H9 (cell line): ENCODE data around the gene GLRX3. TPM values are rescaled to one million over a fixed set of nuclear protein-coding genes. Genes with fewer than 3 reads are reported as not detected.

Source experiments
- DNase-seq: peaks from one replicate; pipeline ENCODE4 v3.0.0-alpha.2; 2017
- H2AFZ ChIP-seq: one replicate; pipeline ENCODE4 v1.6.1; 2013; ENCODE audit warnings: mild to moderate bottlenecking, low read length, control low read depth, moderate library complexity
- H2AK5ac ChIP-seq: 2 replicates; pipeline ENCODE4 v1.6.1; 2013; ENCODE audit warnings: low read length, control low read depth, mixed read lengths; ENCODE audit not compliant: insufficient read length
- H2BK120ac ChIP-seq: one replicate; pipeline ENCODE4 v1.6.1; 2013; ENCODE audit warnings: low read depth, mild to moderate bottlenecking, low read length, control low read depth, inconsistent platforms; ENCODE audit not compliant: poor library complexity, severe bottlenecking
- H2BK12ac ChIP-seq: 2 replicates; pipeline ENCODE4 v1.6.1; 2013; ENCODE audit warnings: low read length, control low read depth, mixed read lengths, low read depth; ENCODE audit not compliant: insufficient read length
- H2BK15ac ChIP-seq: 2 replicates; pipeline ENCODE4 v1.6.1; 2013; ENCODE audit warnings: low read depth, low read length, control low read depth
- H2BK20ac ChIP-seq: one replicate; pipeline ENCODE4 v1.6.1; 2013; ENCODE audit warnings: low read depth, mild to moderate bottlenecking, low read length, control low read depth, inconsistent platforms; ENCODE audit not compliant: poor library complexity, severe bottlenecking
- H2BK5ac ChIP-seq: 2 replicates; pipeline ENCODE4 v1.6.1; 2013; ENCODE audit warnings: low read length, control low read depth, mixed read lengths; ENCODE audit not compliant: insufficient read length
- H3K14ac ChIP-seq: 2 replicates; pipeline ENCODE4 v1.6.1; 2013; ENCODE audit warnings: low read length, control low read depth; ENCODE audit not compliant: insufficient read depth
- H3K18ac ChIP-seq: 2 replicates; pipeline ENCODE4 v1.6.1; 2013; ENCODE audit warnings: low read depth, mild to moderate bottlenecking, mixed read lengths, low read length, control low read depth; ENCODE audit not compliant: insufficient read length
- H3K23ac ChIP-seq: 2 replicates; pipeline ENCODE4 v1.6.1; 2013; ENCODE audit warnings: low read length, control low read depth, mixed read lengths, low read depth; ENCODE audit not compliant: insufficient read length
- H3K23me2 ChIP-seq: 2 replicates; pipeline ENCODE4 v1.6.1; 2013; ENCODE audit warnings: low read depth, mild to moderate bottlenecking, mixed read lengths, low read length, control low read depth; ENCODE audit not compliant: insufficient read length, poor library complexity, severe bottlenecking
- H3K27ac ChIP-seq: 2 replicates; pipeline ENCODE4 v1.5.1; 2013; ENCODE audit warnings: low read length, control low read depth, mixed read lengths, low read depth; ENCODE audit not compliant: insufficient read length
- H3K27me3 ChIP-seq: 2 replicates; pipeline ENCODE4 v1.6.1; 2013; ENCODE audit warnings: low read length, control low read depth, inconsistent platforms; ENCODE audit not compliant: insufficient read depth
- H3K4ac ChIP-seq: 2 replicates; pipeline ENCODE4 v1.6.1; 2013; ENCODE audit warnings: low read depth, mild to moderate bottlenecking, control low read depth, inconsistent platforms, low read length, moderate library complexity
- H3K4me1 ChIP-seq: 2 replicates; pipeline ENCODE4 v1.6.1; 2013; ENCODE audit warnings: low read length, control low read depth, inconsistent platforms; ENCODE audit not compliant: insufficient read depth
- H3K4me2 ChIP-seq: 2 replicates; pipeline ENCODE4 v1.6.1; 2013; ENCODE audit warnings: low read length, control low read depth, mixed read lengths; ENCODE audit not compliant: insufficient read length, insufficient read depth
- H3K56ac ChIP-seq: 2 replicates; pipeline ENCODE4 v1.6.1; 2013; ENCODE audit warnings: low read depth, mild to moderate bottlenecking, mixed read lengths, low read length, control low read depth; ENCODE audit not compliant: insufficient read length
- H3K79me1 ChIP-seq: 2 replicates; pipeline ENCODE4 v1.6.1; 2013; ENCODE audit warnings: low read depth, mild to moderate bottlenecking, moderate library complexity, low read length, control low read depth, inconsistent platforms; ENCODE audit not compliant: insufficient read depth, poor library complexity, severe bottlenecking
- H3K79me2 ChIP-seq: 2 replicates; pipeline ENCODE4 v1.6.1; 2013; ENCODE audit warnings: low read length, control low read depth, inconsistent platforms; ENCODE audit not compliant: insufficient read depth
- H3K9ac ChIP-seq: 2 replicates; pipeline ENCODE4 v1.6.1; 2013; ENCODE audit warnings: low read length, control low read depth, mixed read lengths; ENCODE audit not compliant: insufficient read length; ENCODE audit errors: extremely low read depth
- H3K9me3 ChIP-seq: one replicate; pipeline ENCODE4 v1.6.1; 2013; ENCODE audit warnings: low read depth, low read length, inconsistent platforms; ENCODE audit not compliant: control insufficient read depth
- H3T11ph ChIP-seq: one replicate; pipeline ENCODE4 v1.6.1; 2013; ENCODE audit warnings: mild to moderate bottlenecking, low read length, control low read depth, inconsistent platforms
- H4K20me1 ChIP-seq: one replicate; pipeline ENCODE4 v1.6.1; 2013; ENCODE audit not compliant: control insufficient read depth, insufficient read length, insufficient read depth
- H4K5ac ChIP-seq: 2 replicates; pipeline ENCODE4 v1.6.1; 2013; ENCODE audit warnings: low read depth, mild to moderate bottlenecking, mixed read lengths, low read length, control low read depth; ENCODE audit not compliant: insufficient read length
- H4K8ac ChIP-seq: replicated peaks from 2 replicates; pipeline ENCODE4 v1.6.1; 2013; ENCODE audit warnings: low read length, control low read depth, mixed read lengths, low read depth; ENCODE audit not compliant: insufficient read length
- H4K91ac ChIP-seq: 2 replicates; pipeline ENCODE4 v1.6.1; 2013; ENCODE audit warnings: low read depth, mild to moderate bottlenecking, moderate library complexity, mixed read lengths, low read length, control low read depth; ENCODE audit not compliant: insufficient read length
- H3K27ac Mint-ChIP-seq, 3 experiments: 2 replicates in 2 of 3; 3 replicates in 1 of 3; pipeline ENCODE4 v1.8.0; 2020 to 2021; ENCODE audit warnings: mixed read lengths in 3 of 3, mild to moderate bottlenecking in 1 of 3, moderate library complexity in 1 of 3
- H3K27me3 Mint-ChIP-seq: 2 replicates; pipeline ENCODE4 v1.8.0; 2021; ENCODE audit warnings: low read depth, mild to moderate bottlenecking, moderate library complexity, mixed read lengths
- H3K36me3 Mint-ChIP-seq, 3 experiments: 2 replicates in 2 of 3; 3 replicates in 1 of 3; pipeline ENCODE4 v1.8.0; 2020 to 2021; ENCODE audit warnings: low read depth in 3 of 3, mixed read lengths in 3 of 3; ENCODE audit not compliant: insufficient read depth in 1 of 3
- H3K4me1 Mint-ChIP-seq, 2 experiments: 2 replicates each; pipeline ENCODE4 v1.8.0; 2020; ENCODE audit warnings: mixed read lengths in 2 of 2
- H3K4me3 Mint-ChIP-seq, 2 experiments: 2 replicates in 1 of 2; 3 replicates in 1 of 2; pipeline ENCODE4 v1.8.0; 2020 to 2021; ENCODE audit warnings: mild to moderate bottlenecking in 2 of 2, mixed read lengths in 2 of 2, moderate library complexity in 1 of 2
- H3K9me3 Mint-ChIP-seq, 2 experiments: 2 replicates in 1 of 2; 3 replicates in 1 of 2; pipeline ENCODE4 v1.8.0; 2020; ENCODE audit warnings: mild to moderate bottlenecking in 2 of 2, mixed read lengths in 2 of 2, moderate library complexity in 1 of 2
- WGBS: extraction: QIAGEN DNeasy Blood & Tissue Kit; methylation state at CpG from one replicate; pipeline ENCODE4 v1.1.7; 2013; ENCODE audit warnings: missing lambda C conversion rate, low lambda C conversion rate, mixed read lengths; ENCODE audit not compliant: insufficient read length; ENCODE audit errors: extremely low coverage; 5-methylcytosine and 5-hydroxymethylcytosine counted together
- total RNA-seq: library from RNA; stranded (reverse); gene quantifications from 2 replicates; pipeline ENCODE4 v1.2.1, GENCODE V29; 2021
- TF ChIP-seq, protein P1 (sequence below): fragments of 200-600 bp; sonication (generic); conservative IDR thresholded peaks from 3 replicates; pipeline ENCODE4 v1.8.0; 2021; ENCODE audit warnings: antibody characterized with exemption, mild to moderate bottlenecking

GLRX3 gene
- total RNA-seq, 1 experiment from 2014 or later, result 139 TPM

GRCh38 chr10:130222381-130222780 is 86.2 kb downstream of the GLRX3 start:
- H2BK12ac ChIP-seq, result no peak overlapping the region
- no peak overlapping the region for H2BK15ac ChIP-seq
- H3K9me3 ChIP-seq, result peaks cover 4% of the 10 kb centered on the region
- Mint-ChIP-seq H3K4me1 (no peaks in the 10 kb centered on the region), H3K27me3 (peaks cover 6% of the 10 kb centered on the region; the same call in 1 of the 2 replicates), H3K4me3 (no peak overlapping the region), H3K9me3 (peaks cover 10 to 19% of the 10 kb centered on the region in 2 experiments), H3K27ac (peak overlapping the region in 1 of 3 experiments; percentile 67; a peak in 2 of 7 replicates), H3K36me3 (peaks cover 0 to 3% (median 2%) of the 10 kb centered on the region in 3 experiments; a peak in 5 of 7 replicates)
- no peak overlapping the region for H3K4me2 ChIP-seq
- TF ChIP-seq, protein P1, sequence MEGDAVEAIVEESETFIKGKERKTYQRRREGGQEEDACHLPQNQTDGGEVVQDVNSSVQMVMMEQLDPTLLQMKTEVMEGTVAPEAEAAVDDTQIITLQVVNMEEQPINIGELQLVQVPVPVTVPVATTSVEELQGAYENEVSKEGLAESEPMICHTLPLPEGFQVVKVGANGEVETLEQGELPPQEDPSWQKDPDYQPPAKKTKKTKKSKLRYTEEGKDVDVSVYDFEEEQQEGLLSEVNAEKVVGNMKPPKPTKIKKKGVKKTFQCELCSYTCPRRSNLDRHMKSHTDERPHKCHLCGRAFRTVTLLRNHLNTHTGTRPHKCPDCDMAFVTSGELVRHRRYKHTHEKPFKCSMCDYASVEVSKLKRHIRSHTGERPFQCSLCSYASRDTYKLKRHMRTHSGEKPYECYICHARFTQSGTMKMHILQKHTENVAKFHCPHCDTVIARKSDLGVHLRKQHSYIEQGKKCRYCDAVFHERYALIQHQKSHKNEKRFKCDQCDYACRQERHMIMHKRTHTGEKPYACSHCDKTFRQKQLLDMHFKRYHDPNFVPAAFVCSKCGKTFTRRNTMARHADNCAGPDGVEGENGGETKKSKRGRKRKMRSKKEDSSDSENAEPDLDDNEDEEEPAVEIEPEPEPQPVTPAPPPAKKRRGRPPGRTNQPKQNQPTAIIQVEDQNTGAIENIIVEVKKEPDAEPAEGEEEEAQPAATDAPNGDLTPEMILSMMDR, result no peak
- no peaks in the 10 kb centered on the region for H3K27me3 ChIP-seq
- no peak overlapping the region for H3K4ac ChIP-seq
- H2BK120ac ChIP-seq, result no peak overlapping the region
- H3K23ac ChIP-seq, result no peak overlapping the region
- no peaks in the 10 kb centered on the region for H3K79me2 ChIP-seq
- H3K56ac ChIP-seq, result no peak overlapping the region
- no peak overlapping the region for H3K18ac ChIP-seq
- no peak overlapping the region for H2BK5ac ChIP-seq
- H2AK5ac ChIP-seq, result no peak overlapping the region
- H4K20me1 ChIP-seq, result no peaks in the 10 kb centered on the region
- H3K27ac ChIP-seq, result no peak overlapping the region
- no peak overlapping the region for H3K9ac ChIP-seq
- H3T11ph ChIP-seq, result no peak overlapping the region
- H3K79me1 ChIP-seq, result no peaks in the 10 kb centered on the region
- H2AFZ ChIP-seq, result no peak overlapping the region
- no CpG with 5 or more reads among the region's 8 CpGs for WGBS
- H4K5ac ChIP-seq, result no peak overlapping the region
- H3K4me1 ChIP-seq, result no peaks in the 10 kb centered on the region
- no peak overlapping the region for H4K8ac ChIP-seq
- peak; percentile 15 for DNase-seq
- no peak overlapping the region for H3K14ac ChIP-seq
- H3K23me2 ChIP-seq, result no peaks in the 10 kb centered on the region
- H4K91ac ChIP-seq, result no peak overlapping the region
- H2BK20ac ChIP-seq, result no peak overlapping the region
